ENCODE measurements around the gene NAALADL2.

The NAALADL2 gene

DNA sequence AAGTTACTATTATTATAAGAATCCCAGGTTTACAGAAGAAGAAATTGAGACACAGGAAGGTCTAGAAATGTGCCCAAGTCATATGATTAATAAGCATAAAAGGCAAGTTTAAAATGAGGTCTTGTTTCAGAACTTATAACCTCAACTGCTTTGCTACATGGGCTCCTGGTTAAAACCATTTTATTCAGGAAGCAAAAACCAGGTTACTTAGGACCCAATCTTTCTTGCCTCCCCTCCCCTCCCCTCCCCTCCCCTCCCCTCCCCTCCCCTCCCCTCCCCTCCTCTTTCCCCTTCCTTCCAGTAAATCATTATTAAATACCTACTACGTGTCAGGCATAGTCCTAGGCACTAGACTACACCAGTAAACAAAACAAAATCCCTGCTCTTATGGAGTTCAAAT is 93.9 kb downstream of the NAALADL2 start:
- DNase-seq: no peak
- no peaks in the 10 kb centered on the region for H3K4me1 ChIP-seq (ENCODE audit: insufficient read depth, low read length)
- no peak overlapping the region for H3K27ac ChIP-seq (ENCODE audit: low read length)
- ATAC-seq (ENCODE audit: insufficient read depth, low read depth): no peak
- no peak overlapping the region for H3K4me3 ChIP-seq (ENCODE audit: low read depth in 1 of 2, low read length in 2 of 2)
- H3K79me2 ChIP-seq (ENCODE audit: insufficient read depth, low read length): no peaks in the 10 kb centered on the region
- H3K27me3 ChIP-seq (ENCODE audit: insufficient read depth, low read length, poor library complexity): no peaks in the 10 kb centered on the region
- H3K36me3 ChIP-seq (ENCODE audit: insufficient read depth, low read length): no peaks in the 10 kb centered on the region
- H3K4me2 ChIP-seq (ENCODE audit: insufficient read depth, low read length): no peak overlapping the region
- H3K9me3 ChIP-seq (ENCODE audit: insufficient read depth, low read length, severe bottlenecking): no peaks in the 10 kb centered on the region
- no peaks in the 10 kb centered on the region for H4K20me1 ChIP-seq (ENCODE audit: insufficient read depth, low read length)
- TF ChIP-seq EZH2 (IDR thresholded peaks at IDR 0.05; ENCODE audit: borderline replicate concordance, low read depth, low read length, severe bottlenecking): no peak
- TF ChIP-seq, protein P1, sequence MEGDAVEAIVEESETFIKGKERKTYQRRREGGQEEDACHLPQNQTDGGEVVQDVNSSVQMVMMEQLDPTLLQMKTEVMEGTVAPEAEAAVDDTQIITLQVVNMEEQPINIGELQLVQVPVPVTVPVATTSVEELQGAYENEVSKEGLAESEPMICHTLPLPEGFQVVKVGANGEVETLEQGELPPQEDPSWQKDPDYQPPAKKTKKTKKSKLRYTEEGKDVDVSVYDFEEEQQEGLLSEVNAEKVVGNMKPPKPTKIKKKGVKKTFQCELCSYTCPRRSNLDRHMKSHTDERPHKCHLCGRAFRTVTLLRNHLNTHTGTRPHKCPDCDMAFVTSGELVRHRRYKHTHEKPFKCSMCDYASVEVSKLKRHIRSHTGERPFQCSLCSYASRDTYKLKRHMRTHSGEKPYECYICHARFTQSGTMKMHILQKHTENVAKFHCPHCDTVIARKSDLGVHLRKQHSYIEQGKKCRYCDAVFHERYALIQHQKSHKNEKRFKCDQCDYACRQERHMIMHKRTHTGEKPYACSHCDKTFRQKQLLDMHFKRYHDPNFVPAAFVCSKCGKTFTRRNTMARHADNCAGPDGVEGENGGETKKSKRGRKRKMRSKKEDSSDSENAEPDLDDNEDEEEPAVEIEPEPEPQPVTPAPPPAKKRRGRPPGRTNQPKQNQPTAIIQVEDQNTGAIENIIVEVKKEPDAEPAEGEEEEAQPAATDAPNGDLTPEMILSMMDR (IDR thresholded peaks at IDR 0.05; ENCODE audit: borderline replicate concordance, extremely low read depth, low read length, poor library complexity, severe bottlenecking): no peak
- no peak overlapping the region for H3K9ac ChIP-seq (ENCODE audit: low read depth, low read length)
- H2AFZ ChIP-seq (ENCODE audit: low read depth, low read length): no peak overlapping the region

DNA sequence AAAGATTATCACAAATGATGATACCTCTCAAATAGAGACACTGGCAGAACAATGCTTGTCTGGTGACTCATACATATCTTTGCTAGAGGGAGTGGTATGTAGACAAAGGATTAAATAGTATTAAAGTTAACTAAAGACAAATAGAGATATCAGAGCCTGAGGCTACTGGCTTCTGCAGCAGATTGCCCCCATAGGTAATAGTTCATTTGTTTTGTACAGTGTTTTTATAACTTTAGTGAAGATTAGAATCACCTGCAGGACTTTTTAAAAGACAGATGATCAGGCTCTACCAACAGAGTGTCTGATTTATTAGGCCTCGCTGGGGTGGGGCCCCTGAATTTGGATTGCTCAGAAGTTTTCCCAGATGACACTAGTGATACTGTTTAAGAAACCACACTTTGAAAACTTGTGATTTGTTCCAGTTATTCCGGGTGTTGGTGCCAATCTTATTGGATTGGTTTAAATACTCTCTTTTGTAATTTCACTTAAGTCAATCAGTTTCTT is 96.4 kb downstream of the NAALADL2 start:
- no peaks in the 10 kb centered on the region for H4K20me1 ChIP-seq (ENCODE audit: insufficient read depth, low read length)
- no peak overlapping the region for H3K4me2 ChIP-seq (ENCODE audit: insufficient read depth, low read length)
- H2AFZ ChIP-seq (ENCODE audit: low read depth, low read length): no peak overlapping the region
- ATAC-seq (ENCODE audit: insufficient read depth, low read depth) (no peak), DNase-seq (no peak)
- TF ChIP-seq, protein P1 (IDR thresholded peaks at IDR 0.05; ENCODE audit: borderline replicate concordance, extremely low read depth, low read length, poor library complexity, severe bottlenecking): no peak
- TF ChIP-seq EZH2 (IDR thresholded peaks at IDR 0.05; ENCODE audit: borderline replicate concordance, low read depth, low read length, severe bottlenecking): no peak
- H3K27ac ChIP-seq (ENCODE audit: low read length): no peak overlapping the region
- H3K9ac ChIP-seq (ENCODE audit: low read depth, low read length): no peak overlapping the region
- no peaks in the 10 kb centered on the region for H3K79me2 ChIP-seq (ENCODE audit: insufficient read depth, low read length)
- no peaks in the 10 kb centered on the region for H3K27me3 ChIP-seq (ENCODE audit: insufficient read depth, low read length, poor library complexity)
- H3K36me3 ChIP-seq (ENCODE audit: insufficient read depth, low read length): no peaks in the 10 kb centered on the region
- no peak overlapping the region for H3K4me3 ChIP-seq (ENCODE audit: low read depth in 1 of 2, low read length in 2 of 2)
- no peaks in the 10 kb centered on the region for H3K4me1 ChIP-seq (ENCODE audit: insufficient read depth, low read length)
- H3K9me3 ChIP-seq (ENCODE audit: insufficient read depth, low read length, severe bottlenecking): no peaks in the 10 kb centered on the region

DNA sequence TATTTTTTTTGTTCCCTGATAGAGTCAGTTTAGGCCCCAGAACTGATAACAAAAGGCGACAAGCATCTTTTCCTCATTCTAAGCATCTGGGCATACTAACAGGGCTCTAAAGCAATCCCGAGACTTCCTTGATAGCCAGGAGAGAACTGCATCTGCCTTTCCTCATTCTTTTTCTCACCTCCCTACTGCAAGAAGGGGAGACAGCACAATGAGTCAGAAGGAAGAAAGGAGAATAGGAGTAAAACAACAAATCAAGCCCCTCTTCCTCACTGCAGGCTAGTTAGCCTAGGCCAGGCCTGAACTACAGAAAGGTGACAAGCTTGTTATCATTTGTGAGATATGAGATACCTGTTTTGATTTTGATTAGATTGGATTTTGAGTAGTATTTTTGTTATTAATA is 97.9 kb downstream of the NAALADL2 start:
- no peak overlapping the region for H3K27ac ChIP-seq (ENCODE audit: low read length)
- H3K4me1 ChIP-seq (ENCODE audit: insufficient read depth, low read length): no peaks in the 10 kb centered on the region
- DNase-seq (no peak), ATAC-seq (ENCODE audit: insufficient read depth, low read depth) (no peak)
- H3K4me2 ChIP-seq (ENCODE audit: insufficient read depth, low read length): no peak overlapping the region
- no peaks in the 10 kb centered on the region for H3K79me2 ChIP-seq (ENCODE audit: insufficient read depth, low read length)
- H3K9me3 ChIP-seq (ENCODE audit: insufficient read depth, low read length, severe bottlenecking): no peaks in the 10 kb centered on the region
- TF ChIP-seq, protein P1 (IDR thresholded peaks at IDR 0.05; ENCODE audit: borderline replicate concordance, extremely low read depth, low read length, poor library complexity, severe bottlenecking): no peak
- TF ChIP-seq EZH2 (IDR thresholded peaks at IDR 0.05; ENCODE audit: borderline replicate concordance, low read depth, low read length, severe bottlenecking): no peak
- no peak overlapping the region for H2AFZ ChIP-seq (ENCODE audit: low read depth, low read length)
- H3K36me3 ChIP-seq (ENCODE audit: insufficient read depth, low read length): no peaks in the 10 kb centered on the region
- no peak overlapping the region for H3K9ac ChIP-seq (ENCODE audit: low read depth, low read length)
- no peaks in the 10 kb centered on the region for H4K20me1 ChIP-seq (ENCODE audit: insufficient read depth, low read length)
- no peak overlapping the region for H3K4me3 ChIP-seq (ENCODE audit: low read depth in 1 of 2, low read length in 2 of 2)
- H3K27me3 ChIP-seq (ENCODE audit: insufficient read depth, low read length, poor library complexity): no peaks in the 10 kb centered on the region

DNA sequence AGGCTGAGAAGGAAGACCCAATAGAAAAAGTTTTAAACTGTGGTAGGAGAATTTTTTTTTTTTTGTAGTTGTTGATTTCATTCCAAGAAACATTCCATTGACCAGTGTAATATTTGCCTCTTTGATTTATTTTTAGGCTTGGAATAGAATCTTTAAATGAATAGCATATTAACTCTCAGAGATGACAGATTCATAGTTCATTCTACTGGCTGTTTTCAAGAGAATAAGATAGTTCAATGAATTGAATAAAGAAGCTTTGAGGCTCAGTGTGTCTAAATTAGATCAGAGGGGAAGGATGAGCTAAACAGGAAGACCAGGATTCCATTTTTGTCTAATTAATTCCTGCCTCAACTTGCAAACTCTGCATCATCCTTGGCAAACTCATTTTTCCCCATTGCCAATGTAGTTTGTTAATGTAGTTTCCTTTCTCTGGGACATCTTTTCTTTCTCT is 98.4 kb downstream of the NAALADL2 start:
- Histone ChIP-seq H3K9ac (ENCODE audit: low read depth, low read length) (no peak overlapping the region), H3K27ac (ENCODE audit: low read length) (no peak overlapping the region), H3K79me2 (ENCODE audit: insufficient read depth, low read length) (no peaks in the 10 kb centered on the region), H3K36me3 (ENCODE audit: insufficient read depth, low read length) (no peaks in the 10 kb centered on the region), H3K4me1 (ENCODE audit: insufficient read depth, low read length) (no peaks in the 10 kb centered on the region), H3K4me2 (ENCODE audit: insufficient read depth, low read length) (no peak overlapping the region), H3K27me3 (ENCODE audit: insufficient read depth, low read length, poor library complexity) (no peaks in the 10 kb centered on the region), H3K4me3 (ENCODE audit: low read depth in 1 of 2, low read length in 2 of 2) (no peak overlapping the region), H4K20me1 (ENCODE audit: insufficient read depth, low read length) (no peaks in the 10 kb centered on the region), H3K9me3 (ENCODE audit: insufficient read depth, low read length, severe bottlenecking) (no peaks in the 10 kb centered on the region), H2AFZ (ENCODE audit: low read depth, low read length) (no peak overlapping the region)
- DNase-seq (no peak), ATAC-seq (ENCODE audit: insufficient read depth, low read depth) (no peak)
- TF ChIP-seq, protein P1 (IDR thresholded peaks at IDR 0.05; ENCODE audit: borderline replicate concordance, extremely low read depth, low read length, poor library complexity, severe bottlenecking): no peak
- no peak for TF ChIP-seq EZH2 (IDR thresholded peaks at IDR 0.05; ENCODE audit: borderline replicate concordance, low read depth, low read length, severe bottlenecking)

Measured in DND-41 (cell line).